Brain microvascular endothelial cell (primary cell): ENCODE measurements around the gene RETN.

ENCODE experiments used
- DNase-seq: peaks from one replicate; pipeline ENCODE4 v3.0.0-alpha.2; 2020
- H3K27ac ChIP-seq: fragments of 250-450 bp; sonication (Bioruptor Pico); 2 replicates; pipeline ENCODE4 v1.5.1; 2020; ENCODE audit warnings: mild to moderate bottlenecking, moderate library complexity
- H3K27me3 ChIP-seq: fragments of 250-450 bp; sonication (Bioruptor Pico); replicated peaks from 2 replicates; pipeline ENCODE4 v1.5.1; 2020; ENCODE audit warnings: mild to moderate bottlenecking
- H3K36me3 ChIP-seq: fragments of 250-450 bp; sonication (Bioruptor Pico); replicated peaks from 2 replicates; pipeline ENCODE4 v1.5.1; 2020; ENCODE audit warnings: mild to moderate bottlenecking
- H3K4me3 ChIP-seq: 2 replicates; pipeline ENCODE4 v1.5.1; 2011; ENCODE audit warnings: low read depth, mild to moderate bottlenecking, control low read depth, low read length, moderate library complexity
- in situ Hi-C: cut with HindIII; loops from 2 replicates; pipeline ENCODE4 v1.10.0; 2017; ENCODE audit warnings: low sequenced_read_pairs, low pct_ligation_motif_present
- TF ChIP-seq, protein P1 (sequence below): IDR thresholded peaks from 2 replicates; pipeline ENCODE4 v1.5.1; 2011; ENCODE audit warnings: low read depth, mild to moderate bottlenecking, moderate library complexity, low read length, control low read depth, inconsistent platforms; ENCODE audit errors: missing control alignments

Gene RETN

DNA sequence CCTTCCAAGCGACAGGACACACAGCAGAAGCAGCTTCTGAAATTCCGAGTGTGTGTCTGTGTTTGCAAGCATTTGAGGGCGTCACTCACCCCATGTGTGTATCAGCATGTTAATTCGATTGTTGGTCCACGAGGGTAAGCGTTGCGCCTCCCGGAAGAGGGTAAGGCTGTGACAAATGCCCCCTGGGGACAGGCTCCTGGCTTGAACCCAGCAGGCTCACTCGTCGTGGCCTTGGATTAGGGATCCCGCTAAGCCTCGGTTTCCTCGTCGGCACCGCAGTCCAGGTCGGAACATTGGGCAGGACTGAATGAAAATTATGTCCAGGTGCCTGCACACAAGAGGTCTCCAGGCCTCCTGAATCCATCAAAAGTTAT is 32.5 kb upstream of the RETN start:
- no peak overlapping the region for H3K27ac ChIP-seq
- H3K4me3 ChIP-seq: no peak overlapping the region
- in situ Hi-C loops: no loop called here
- H3K36me3 ChIP-seq: no peaks in the 10 kb centered on the region
- TF ChIP-seq, protein P1, sequence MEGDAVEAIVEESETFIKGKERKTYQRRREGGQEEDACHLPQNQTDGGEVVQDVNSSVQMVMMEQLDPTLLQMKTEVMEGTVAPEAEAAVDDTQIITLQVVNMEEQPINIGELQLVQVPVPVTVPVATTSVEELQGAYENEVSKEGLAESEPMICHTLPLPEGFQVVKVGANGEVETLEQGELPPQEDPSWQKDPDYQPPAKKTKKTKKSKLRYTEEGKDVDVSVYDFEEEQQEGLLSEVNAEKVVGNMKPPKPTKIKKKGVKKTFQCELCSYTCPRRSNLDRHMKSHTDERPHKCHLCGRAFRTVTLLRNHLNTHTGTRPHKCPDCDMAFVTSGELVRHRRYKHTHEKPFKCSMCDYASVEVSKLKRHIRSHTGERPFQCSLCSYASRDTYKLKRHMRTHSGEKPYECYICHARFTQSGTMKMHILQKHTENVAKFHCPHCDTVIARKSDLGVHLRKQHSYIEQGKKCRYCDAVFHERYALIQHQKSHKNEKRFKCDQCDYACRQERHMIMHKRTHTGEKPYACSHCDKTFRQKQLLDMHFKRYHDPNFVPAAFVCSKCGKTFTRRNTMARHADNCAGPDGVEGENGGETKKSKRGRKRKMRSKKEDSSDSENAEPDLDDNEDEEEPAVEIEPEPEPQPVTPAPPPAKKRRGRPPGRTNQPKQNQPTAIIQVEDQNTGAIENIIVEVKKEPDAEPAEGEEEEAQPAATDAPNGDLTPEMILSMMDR: no peak
- H3K27me3 ChIP-seq: no peaks in the 10 kb centered on the region
- DNase-seq: no peak

DNA sequence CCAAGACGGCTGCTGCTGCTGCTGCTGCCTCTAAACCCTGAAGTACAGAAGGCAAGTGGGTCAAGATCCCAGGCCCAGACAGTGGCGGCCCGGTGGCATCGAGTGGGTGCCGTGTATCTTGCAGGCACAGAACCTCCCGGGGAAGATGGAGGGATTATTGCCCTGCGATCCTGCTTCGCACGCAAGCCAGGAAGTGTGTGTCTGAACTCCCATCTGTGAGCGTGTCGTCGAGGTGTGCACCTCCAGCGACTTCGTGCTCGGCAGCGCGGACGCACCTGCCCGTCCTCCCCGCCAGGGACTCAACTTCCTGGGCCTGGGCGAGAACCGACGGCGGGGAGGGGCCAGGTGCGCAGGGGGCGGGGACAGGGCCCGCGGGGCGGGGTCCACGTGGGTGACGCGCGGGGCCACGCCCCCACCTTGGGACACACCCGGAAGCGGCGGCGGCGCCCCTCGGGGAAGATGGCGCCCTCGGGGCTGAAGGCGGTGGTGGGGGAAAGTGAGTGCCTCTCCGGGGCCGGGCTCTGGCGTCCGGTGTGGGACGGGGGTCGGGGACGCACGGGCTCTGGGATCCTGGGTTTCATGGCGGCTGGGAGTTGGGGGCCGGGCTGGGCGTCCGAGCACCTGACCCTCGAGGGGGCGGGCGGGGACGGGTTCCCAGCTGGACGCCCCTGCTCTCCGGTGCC is 32.0 kb upstream of the RETN start, which contains the start of gene STXBP2:
TSS of gene STXBP2 (plus strand) at position 420 of the 683 bp plus-strand sequence. CDS start at position 460, 40 bp downstream.
- Histone ChIP-seq H3K27ac (no peak within 1 kb of the TSS), H3K27me3 (no peaks in the 10 kb centered on the region), H3K36me3 (no peaks in the 10 kb centered on the region), H3K4me3 (peak within 1 kb of the TSS; percentile 42)
- TF ChIP-seq, protein P1: no peak
- in situ Hi-C loops: no loop called here
- DNase-seq: no peak

DNA sequence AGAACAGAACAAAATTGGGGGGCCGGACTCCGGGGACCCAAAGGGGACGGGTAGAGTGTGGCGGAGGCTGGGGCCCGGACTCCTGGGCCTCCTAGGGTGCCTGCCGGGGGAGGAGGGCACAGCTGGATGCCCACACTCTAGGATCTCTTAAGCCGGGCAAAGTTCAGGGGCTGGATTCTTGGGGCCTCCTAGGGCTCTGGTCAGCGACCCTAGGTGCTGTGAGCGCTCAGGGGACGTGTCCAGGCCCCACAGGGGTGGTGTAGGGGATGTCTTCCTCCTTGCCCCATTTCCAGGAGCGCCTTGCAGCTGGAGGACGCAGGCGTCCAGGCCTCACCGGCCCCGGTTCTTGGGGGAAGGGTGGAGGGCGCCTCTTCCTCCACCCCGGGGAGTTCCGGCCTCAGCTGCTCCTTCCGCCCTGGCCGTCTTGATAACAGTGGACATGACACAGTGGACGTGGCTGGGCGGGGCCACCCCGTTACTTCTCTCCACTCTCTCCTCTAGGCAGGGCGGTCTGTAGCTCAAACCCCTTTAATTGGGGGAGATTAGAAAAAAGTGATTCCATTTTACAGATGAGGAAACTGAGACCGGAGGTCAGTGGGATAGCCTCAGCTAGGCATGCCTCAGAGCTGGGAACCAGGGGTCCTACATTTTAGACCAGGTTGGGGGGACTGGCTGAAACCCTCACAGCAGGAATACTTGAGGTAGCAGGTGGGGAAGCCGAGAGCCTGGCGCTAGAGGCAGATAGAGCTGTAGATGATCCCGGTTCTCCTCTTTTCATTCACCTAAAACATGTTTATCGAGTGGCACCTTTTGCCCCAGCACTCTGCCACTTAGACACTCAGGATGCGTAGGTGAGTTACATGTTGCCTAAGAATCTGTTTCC is 31.2 kb upstream of the RETN start:
- H3K4me3 ChIP-seq: peak overlapping the region; percentile 42
- TF ChIP-seq, protein P1: no peak
- no peak overlapping the region for H3K27ac ChIP-seq
- no peak for DNase-seq
- in situ Hi-C loops: no loop called here
- no peaks in the 10 kb centered on the region for H3K36me3 ChIP-seq
- no peaks in the 10 kb centered on the region for H3K27me3 ChIP-seq

DNA sequence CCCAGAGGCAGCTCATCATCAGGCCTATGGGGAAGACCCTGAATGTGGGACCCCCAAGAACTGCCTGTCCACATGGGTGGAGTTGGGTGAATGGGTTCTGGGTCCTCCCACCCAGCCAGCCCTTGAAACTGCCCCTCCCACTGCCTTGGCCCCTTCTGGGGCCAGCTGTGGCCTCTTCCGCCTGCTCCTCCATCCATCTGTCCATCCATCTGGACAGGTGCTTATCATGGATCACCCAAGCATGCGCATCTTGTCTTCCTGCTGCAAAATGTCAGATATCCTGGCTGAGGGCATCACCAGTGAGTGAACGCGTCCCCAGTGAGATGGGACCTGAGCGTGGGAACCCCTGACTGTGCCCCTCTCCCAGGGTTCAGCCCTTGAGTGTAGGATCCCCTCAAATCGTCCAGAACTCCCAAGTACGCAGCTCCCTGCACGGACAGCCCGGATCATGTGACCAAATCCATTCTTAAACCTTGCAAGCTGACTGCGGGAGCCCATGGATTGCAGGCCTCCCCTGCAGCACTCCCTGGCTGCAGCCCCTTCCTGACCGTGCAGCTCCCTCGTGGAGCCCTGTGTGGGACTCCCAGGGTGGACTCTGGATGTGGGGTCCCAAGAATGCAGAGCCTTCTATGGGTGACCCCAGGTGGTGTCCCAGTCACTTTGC is 29.9 kb upstream of the RETN start:
- Histone ChIP-seq H3K36me3 (no peaks in the 10 kb centered on the region), H3K27ac (no peak overlapping the region), H3K27me3 (no peaks in the 10 kb centered on the region), H3K4me3 (no peak overlapping the region)
- DNase-seq: no peak
- TF ChIP-seq, protein P1: no peak
- in situ Hi-C loops: no loop called here

DNA sequence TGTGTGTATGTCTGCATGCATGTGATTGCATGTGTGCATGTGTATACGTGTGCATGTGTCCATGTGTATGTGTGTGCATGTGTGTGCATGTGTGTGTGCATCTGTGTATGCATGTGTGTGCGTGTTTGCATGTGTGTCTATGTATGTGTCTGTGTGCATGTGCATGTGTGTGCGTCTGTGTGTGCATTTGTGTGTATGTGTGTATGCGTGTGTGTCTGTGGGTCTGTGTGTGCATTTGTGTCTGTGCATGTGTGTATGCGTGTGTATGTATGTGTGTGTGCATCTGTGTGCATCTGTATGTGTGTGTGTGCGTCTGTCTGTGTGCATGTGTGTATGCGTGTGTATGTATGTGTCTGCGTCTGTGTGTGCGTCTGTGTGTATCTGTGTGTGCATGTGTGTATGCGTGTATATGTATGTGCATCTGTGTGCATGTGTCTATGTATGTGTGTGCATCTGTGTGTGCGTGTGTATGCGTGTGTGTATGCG is 28.9 kb upstream of the RETN start:
- H3K4me3 ChIP-seq: no peak overlapping the region
- TF ChIP-seq, protein P1: no peak
- in situ Hi-C loops: no loop called here
- no peaks in the 10 kb centered on the region for H3K27me3 ChIP-seq
- H3K27ac ChIP-seq: no peak overlapping the region
- no peak for DNase-seq
- H3K36me3 ChIP-seq: no peaks in the 10 kb centered on the region
